ENCODE measurements around the gene TUSC2. TPM values are rescaled to one million over a fixed set of nuclear protein-coding genes. Genes with fewer than 3 reads are reported as not detected.
A peak's percentile ranks its signal among the peaks of the same experiment; 100 is the strongest.

The TUSC2 gene
- total RNA-seq, 2 donors from 2014 or later: 12.6 to 19.4 TPM

GRCh38 chr3:50333744-50334328 lies 5.8 kb upstream of the TUSC2 start:
- ATAC-seq (ENCODE audit: insufficient number of reproducible peaks, low FRiP score, low read depth): peak; percentile 32
- no peak for DNase-seq (ENCODE audit: low spot score)

DNA sequence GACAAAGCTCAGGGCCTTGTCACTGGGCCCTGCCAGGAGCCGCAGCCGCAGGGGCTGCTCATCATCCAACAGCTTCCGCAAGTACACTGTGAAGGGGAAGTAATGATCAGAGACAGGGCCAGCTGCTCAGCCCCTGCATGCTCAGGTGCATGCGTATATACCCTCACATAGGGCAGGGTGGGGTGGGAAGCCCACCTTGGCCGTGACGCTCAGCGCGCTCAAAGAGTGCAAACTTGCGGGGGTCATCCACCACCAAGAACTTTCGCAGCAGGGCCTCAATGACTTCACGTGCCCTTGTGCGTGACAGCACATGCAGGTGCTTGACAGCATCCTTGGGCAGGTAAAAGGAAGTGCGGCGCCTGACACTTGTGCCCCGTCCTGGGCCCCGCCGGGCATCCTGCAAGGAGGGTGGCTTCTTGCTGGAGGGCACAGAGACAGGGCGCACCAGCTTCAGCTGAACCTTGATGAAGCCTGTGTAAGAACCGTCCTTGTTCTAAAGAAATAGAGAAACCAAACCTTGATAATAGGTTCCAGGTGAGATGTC lies 3.4 kb upstream of the TUSC2 start:
- no peak for TF ChIP-seq CTCF (IDR thresholded peaks at IDR 0.05)
- no peak overlapping the region for H3K27ac ChIP-seq
- DNase-seq (ENCODE audit: low spot score) (no peak), ATAC-seq (ENCODE audit: insufficient number of reproducible peaks, low FRiP score, low read depth) (no peak)
- H3K4me3 ChIP-seq: no peak overlapping the region
- H3K36me3 ChIP-seq: peaks cover 29% of the 10 kb centered on the region
- peaks cover 41 to 52% of the 10 kb centered on the region in 2 donors for H3K4me1 ChIP-seq (ENCODE audit: control insufficient read depth in 1 of 2, low read depth in 2 of 2)
- H3K9me3 ChIP-seq: no peaks in the 10 kb centered on the region
- H3K27me3 ChIP-seq (replicated peaks; ENCODE audit: insufficient read depth): no peaks in the 10 kb centered on the region

More at GRCh38 chr3:50333744-50334328, 5.8 kb upstream of the TUSC2 start:
- Histone ChIP-seq H3K4me1 (ENCODE audit: control insufficient read depth in 1 of 2, low read depth in 2 of 2) (peaks cover 35 to 48% of the 10 kb centered on the region in 2 donors), H3K27ac (peak overlapping the region; percentile 90 to 93), H3K36me3 (peaks cover 29% of the 10 kb centered on the region), H3K9me3 (no peaks in the 10 kb centered on the region), H3K27me3 (replicated peaks; ENCODE audit: insufficient read depth) (no peaks in the 10 kb centered on the region), H3K4me3 (peak overlapping the region; percentile 27)
- TF ChIP-seq CTCF (IDR thresholded peaks at IDR 0.05): no peak

GRCh38 chr3:50330330-50330729 lies 2.3 kb upstream of the TUSC2 start:
- Histone ChIP-seq H3K9me3 (no peaks in the 10 kb centered on the region), H3K4me3 (no peak overlapping the region), H3K4me1 (ENCODE audit: control insufficient read depth in 1 of 2, low read depth in 2 of 2) (peaks cover 31 to 41% of the 10 kb centered on the region in 2 donors), H3K27me3 (replicated peaks; ENCODE audit: insufficient read depth) (no peaks in the 10 kb centered on the region), H3K36me3 (peaks cover 36% of the 10 kb centered on the region), H3K27ac (no peak overlapping the region)
- no peak for TF ChIP-seq CTCF (IDR thresholded peaks at IDR 0.05)
- ATAC-seq (ENCODE audit: insufficient number of reproducible peaks, low FRiP score, low read depth): no peak
- no peak for DNase-seq (ENCODE audit: low spot score)

DNA sequence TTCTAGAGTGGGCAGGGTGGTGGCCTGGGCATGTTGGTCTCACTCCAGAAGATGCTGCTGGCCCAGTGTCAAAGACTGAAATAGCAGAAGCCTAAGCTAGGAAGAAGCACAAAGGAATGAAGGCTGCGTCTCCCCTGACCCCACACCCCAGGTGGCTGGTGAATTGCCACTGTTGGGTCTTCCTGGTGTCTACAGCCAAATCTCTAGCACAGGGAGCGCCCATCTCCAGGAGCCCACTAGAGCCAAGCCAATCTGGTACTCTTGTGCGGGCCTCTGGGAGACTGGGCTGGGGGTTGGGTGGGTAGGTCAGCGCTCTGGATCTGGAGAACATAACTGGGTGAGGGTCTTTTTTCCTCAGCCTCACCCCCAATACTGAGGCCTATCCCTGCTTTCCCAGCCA lies 894 bp downstream of the TUSC2 start:
- no peak for TF ChIP-seq CTCF (IDR thresholded peaks at IDR 0.05)
- Histone ChIP-seq H3K9me3 (no peaks in the 10 kb centered on the region), H3K27me3 (replicated peaks; ENCODE audit: insufficient read depth) (no peaks in the 10 kb centered on the region), H3K36me3 (peaks cover 35% of the 10 kb centered on the region), H3K4me1 (ENCODE audit: control insufficient read depth in 1 of 2, low read depth in 2 of 2) (peaks cover 17 to 26% of the 10 kb centered on the region in 2 donors), H3K27ac (peak overlapping the region in 1 of 2 donors; percentile 65), H3K4me3 (peak overlapping the region; percentile 90)
- DNase-seq (ENCODE audit: low spot score): no peak
- no peak for ATAC-seq (ENCODE audit: insufficient number of reproducible peaks, low FRiP score, low read depth)

- no peak for TF ChIP-seq CTCF (IDR thresholded peaks at IDR 0.05)
- Histone ChIP-seq H3K27ac (no peak overlapping the region), H3K9me3 (no peaks in the 10 kb centered on the region), H3K27me3 (replicated peaks; ENCODE audit: insufficient read depth) (no peaks in the 10 kb centered on the region), H3K4me1 (ENCODE audit: control insufficient read depth in 1 of 2, low read depth in 2 of 2) (peaks cover 19 to 30% of the 10 kb centered on the region in 2 donors), H3K4me3 (no peak overlapping the region), H3K36me3 (peaks cover 25% of the 10 kb centered on the region)
- ATAC-seq (ENCODE audit: insufficient number of reproducible peaks, low FRiP score, low read depth) (no peak), DNase-seq (ENCODE audit: low spot score) (no peak)
Observed at GRCh38 chr3:50326182-50326541, 1.9 kb downstream of the TUSC2 start.

Measured in thoracic aorta (tissue), 2 donors.